Lower leg skin (tissue), 4 donors: ENCODE results near the gene POLN. TPM values are rescaled to one million over a fixed set of nuclear protein-coding genes. Genes with fewer than 3 reads are reported as not detected.

Experiments
- DNase-seq, 2 donors: peaks; one replicate each; pipeline ENCODE4 v3.0.0-alpha.2; 2019; ENCODE audit warnings: low spot score in 2 of 2
- H3K4me3 ChIP-seq: fragments of 200-600 bp; sonication (generic); 2 replicates; pipeline ENCODE4 v1.5.1; 2017; ENCODE audit warnings: mild to moderate bottlenecking, low read depth; ENCODE audit not compliant: poor library complexity, severe bottlenecking
- CTCF ChIP-seq, 3 donors: fragments of 450-650 bp; IDR thresholded peaks; one replicate each; pipeline ENCODE4 v1.5.1; 2016; ENCODE audit warnings: antibody characterized with exemption in 3 of 3, mild to moderate bottlenecking in 3 of 3, moderate library complexity in 2 of 3
- POLR2A ChIP-seq, 2 donors: fragments of 450-650 bp; IDR thresholded peaks; one replicate each; pipeline ENCODE4 v1.6.1; 2016 to 2017; ENCODE audit warnings: antibody characterized with exemption in 2 of 2, mild to moderate bottlenecking in 1 of 2, moderate library complexity in 1 of 2
- WGBS, 2 donors: methylation state at CpG; one replicate each; pipeline ENCODE4 v1.1.5; 2018; 5-methylcytosine and 5-hydroxymethylcytosine counted together
- intact Hi-C: fragments of 100-400 bp; cut with DNase I; formaldehyde crosslinking; loops from one replicate; pipeline ENCODE4 v1.15.0; 2023; ENCODE audit warnings: low total_unique reads
- total RNA-seq, 4 donors: library from RNA; depleted of rRNA; stranded (reverse); fragments of >200 nt; gene quantifications; one replicate each; pipeline ENCODE4 v1.1.0, GENCODE V29; 2016

POLN gene
- total RNA-seq, 4 donors from 2014 or later, result 0.30 to 3.3 (median 0.89) TPM

GRCh38 chr4:2272828-2273120, 30.9 kb upstream of the POLN start:
- DNase-seq, result no peak
- intact Hi-C loops, result no loop called here
- no peak for TF ChIP-seq POLR2A (IDR thresholded peaks at IDR 0.05)
- TF ChIP-seq CTCF (IDR thresholded peaks at IDR 0.05), result no peak
- H3K4me3 ChIP-seq, result no peak overlapping the region
- WGBS, 2 donors, result 72 to 87% methylated on average over 6 of the region's 6 CpGs

- 87 to 90% methylated on average over 16 to 22 of the region's 25 CpGs for WGBS, 2 donors
- no peak for TF ChIP-seq CTCF (IDR thresholded peaks at IDR 0.05)
- TF ChIP-seq POLR2A (IDR thresholded peaks at IDR 0.05), result no peak
- no peak for DNase-seq
- intact Hi-C loops, result no loop called here
- H3K4me3 ChIP-seq, result no peak overlapping the region
These were observed 30.3 kb upstream of the POLN start for GRCh38 chr4:2272026-2272827.

- no peak overlapping the region for H3K4me3 ChIP-seq
- no peak for TF ChIP-seq POLR2A (IDR thresholded peaks at IDR 0.05)
- TF ChIP-seq CTCF (IDR thresholded peaks at IDR 0.05), result no peak
- DNase-seq, result no peak
- 89 to 93% methylated on average over 24 to 25 of the region's 27 CpGs for WGBS, 2 donors
- intact Hi-C loops, result no loop called here
These were observed 29.5 kb upstream of the POLN start for GRCh38 chr4:2271279-2272025.

- no peak overlapping the region for H3K4me3 ChIP-seq
- 90 to 95% methylated on average over 18 to 29 of the region's 34 CpGs for WGBS, 2 donors
These were observed 28.6 kb upstream of the POLN start for GRCh38 chr4:2270341-2271165.

More at GRCh38 chr4:2270341-2271165, 28.6 kb upstream of the POLN start:
- intact Hi-C loops, result no loop called here
- TF ChIP-seq POLR2A (IDR thresholded peaks at IDR 0.05) (no peak), CTCF (IDR thresholded peaks at IDR 0.05) (no peak)
- no peak for DNase-seq
